GM21619 (cell line): ENCODE data around the gene GLIS1.

Experiments used
- ATAC-seq: cut with Tn5 transposase; IDR thresholded peaks from one replicate; pipeline ENCODE4 v1.9.1; 2021; ENCODE audit not compliant: unreplicated experiment

Gene GLIS1

DNA sequence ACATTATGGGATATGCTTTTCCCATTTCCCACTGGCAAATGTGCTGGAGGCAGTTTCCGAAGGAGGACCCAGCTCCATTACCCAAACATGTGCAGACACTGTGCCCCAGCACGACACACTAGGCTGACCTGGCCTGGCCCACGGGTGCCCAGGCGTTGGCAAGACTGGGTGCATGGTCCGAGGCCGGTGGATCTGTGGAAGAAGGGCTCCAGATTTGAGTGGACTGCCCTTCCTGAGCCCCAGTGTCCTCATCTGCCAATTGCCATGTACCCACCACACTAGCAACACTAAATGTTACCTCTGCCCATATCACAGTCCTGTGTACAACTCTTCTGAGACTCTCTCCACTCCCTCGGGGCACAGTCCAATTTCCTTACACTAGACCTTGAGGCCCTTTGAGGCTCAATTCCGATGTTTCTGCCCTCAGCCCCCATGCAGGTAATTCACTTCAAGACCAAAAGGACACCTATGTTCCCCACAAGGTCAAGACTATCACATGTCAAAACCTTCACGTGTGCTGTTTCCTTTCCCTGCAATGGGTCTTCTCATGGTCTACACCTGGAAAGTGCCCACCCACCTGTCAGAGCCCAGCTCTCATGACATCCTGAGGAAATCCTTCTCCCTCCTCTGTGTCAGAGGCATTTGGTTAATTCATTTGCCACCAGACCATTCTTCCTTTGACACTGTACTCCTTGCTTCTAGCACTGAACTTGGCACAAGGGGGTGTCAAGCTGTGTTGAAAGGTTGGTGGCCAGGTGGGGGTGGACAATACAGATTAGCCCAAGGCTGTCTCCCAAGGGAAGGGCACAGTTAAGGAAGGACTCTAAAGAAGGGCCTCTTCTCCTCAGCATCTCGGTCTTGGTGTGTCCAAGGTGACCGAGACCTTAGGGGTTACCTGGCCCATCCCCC is 154.8 kb downstream of the GLIS1 start:
- no peak for ATAC-seq

DNA sequence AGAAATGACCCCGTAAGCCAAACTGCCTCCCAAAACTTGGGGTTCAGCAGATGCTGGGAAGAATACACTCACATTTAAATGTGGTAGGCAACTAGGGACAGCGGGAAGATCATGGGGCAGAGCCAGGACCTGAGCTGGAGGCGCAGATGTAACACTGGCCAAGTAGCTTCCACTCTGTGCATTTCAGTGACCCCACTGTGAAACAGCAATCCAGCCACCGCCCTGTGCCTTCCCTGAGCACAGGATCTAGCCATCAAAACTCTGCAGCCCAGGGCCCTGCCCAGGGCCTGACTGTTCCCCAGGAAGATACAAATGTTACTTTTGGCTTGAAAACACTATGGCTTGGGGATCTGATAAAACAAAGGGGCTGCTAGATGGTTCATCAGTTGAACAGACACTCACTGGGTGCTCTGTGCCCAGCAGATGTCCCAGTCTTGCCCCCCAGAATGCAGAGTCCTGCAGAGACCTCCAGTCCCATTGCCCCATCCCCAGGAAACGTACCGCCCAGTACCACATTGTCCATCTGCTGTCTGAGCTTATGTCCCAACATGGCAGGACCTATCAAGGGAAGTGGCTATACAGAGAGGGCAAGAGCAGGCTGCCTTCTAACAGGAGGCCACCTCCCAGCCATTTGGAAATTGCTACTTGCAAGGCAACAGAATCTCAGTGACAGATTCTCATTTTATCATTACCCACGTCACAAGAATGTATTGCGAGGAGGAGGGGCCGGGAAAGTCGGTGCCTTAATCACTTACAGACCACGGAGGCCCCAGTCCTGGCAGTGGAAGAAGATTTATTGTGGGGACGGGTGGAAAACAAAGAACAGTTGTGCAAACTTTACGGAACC is 155.7 kb downstream of the GLIS1 start:
- ATAC-seq = no peak

DNA sequence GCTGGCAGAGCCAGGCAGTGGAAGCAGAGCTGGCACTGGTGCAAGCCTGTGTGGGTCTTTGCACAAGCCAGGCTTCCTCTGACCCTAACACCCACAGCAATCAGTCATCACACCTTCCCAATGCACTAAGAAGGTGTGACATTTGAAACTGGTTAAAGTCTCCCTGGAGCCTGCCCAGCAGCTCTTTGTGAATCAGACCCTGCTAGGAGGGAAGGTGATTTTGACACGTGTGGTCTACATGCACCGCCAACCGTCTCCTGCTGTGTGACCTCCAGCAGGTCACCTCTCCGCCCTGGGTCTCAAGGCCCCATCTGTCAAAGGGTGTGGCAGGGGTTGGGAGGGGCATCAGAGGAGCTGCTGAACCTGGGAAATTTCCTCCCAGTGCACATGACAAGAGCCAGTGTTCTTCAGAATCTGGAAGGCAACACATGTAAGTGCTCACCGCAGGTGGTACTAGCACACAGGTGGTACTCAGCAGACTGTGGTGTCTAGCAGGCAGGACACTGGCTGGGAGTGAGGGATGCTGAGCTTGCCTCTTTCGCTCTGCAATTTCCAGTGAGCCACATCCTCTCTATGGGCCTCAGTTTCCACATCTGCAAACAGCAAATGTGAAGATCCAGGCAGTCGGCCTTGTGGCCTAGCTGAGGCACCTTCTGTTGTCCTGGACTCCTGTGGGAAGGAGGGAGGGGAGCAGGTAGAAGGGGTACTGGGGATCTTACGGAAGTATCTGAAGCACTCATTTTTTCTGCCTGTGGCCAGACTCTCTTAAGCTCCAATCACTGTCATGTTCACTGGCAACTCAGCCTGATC is 156.5 kb downstream of the GLIS1 start:
- no peak for ATAC-seq

DNA sequence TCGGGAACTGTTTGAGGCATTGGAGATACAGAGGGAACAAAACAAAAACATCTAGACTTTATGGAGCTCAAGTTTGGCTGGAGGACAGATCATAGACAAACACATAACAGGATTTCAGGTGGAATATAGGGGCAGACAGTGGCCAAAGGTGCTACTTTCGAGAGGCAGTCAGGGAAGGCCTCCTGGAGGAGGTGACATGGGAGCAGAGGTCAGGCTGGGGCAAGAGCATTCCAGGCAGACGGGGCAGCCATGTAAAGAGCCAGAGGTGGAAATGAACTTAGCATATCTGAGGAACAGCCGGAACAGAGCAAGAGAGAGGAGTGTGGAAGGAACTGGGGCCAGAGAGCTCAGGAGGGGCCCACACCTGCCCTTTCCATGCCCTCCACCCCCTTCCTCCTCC is 157.5 kb downstream of the GLIS1 start:
- no peak for ATAC-seq

GRCh38 chr1:53580739-53581475 is 158.1 kb downstream of the GLIS1 start:
- no peak for ATAC-seq

GRCh38 chr1:53580009-53580400 is 159.0 kb downstream of the GLIS1 start:
- no peak for ATAC-seq

DNA sequence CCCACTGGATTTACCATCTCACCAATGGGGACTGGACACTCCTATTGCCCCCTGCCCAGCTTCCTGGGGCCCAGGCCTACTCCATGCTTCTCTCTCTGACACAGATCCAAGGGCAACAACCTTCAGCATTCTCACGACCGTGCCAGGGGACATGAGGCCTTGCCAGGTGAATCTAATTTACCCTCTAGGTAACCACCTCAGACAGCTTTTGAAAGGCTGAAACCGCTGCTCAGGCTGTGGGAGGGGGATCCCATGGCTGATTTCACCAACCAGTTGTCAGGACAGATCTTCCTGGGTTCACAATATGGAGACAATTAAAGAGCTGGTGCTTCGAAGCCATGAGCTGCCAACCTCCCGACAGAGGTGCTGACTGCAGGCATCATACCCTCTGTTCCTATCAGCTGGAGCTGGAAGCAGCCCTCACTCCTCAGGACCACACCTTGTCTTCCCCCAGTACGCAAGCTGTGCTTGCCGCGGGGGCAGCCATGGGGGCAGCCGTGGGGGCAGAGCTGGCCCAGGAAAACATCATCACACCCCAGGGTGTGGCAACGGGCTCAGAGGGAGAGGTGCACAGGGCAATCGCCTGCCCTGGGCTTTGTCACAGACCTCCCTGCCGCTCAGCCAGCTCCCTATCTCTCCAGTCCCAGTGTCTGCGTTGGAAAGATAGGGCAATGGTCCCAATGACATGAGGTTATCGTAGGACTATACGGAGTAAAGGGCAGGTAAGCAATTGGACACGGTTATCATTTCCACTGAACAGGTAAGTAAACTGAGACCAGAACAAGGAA is 159.5 kb downstream of the GLIS1 start:
- ATAC-seq = no peak

DNA sequence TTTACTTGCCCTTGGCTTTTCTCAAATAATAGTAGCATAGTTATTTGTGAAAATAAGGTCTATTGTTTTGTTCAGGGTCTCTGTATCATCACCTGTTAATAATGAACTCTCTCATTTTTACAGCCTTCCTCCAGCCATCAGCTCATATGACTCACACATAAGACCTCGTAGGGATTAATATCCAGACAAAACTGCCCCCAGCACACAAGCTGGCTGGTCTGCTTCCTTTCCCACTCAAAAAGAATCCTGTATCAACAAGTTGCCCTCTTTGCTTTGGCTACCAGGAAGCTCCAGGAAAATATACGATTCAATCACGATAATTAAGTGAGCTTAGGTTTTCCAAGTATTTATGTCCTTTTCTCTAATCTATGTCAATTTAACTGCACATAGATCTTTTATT is 160.6 kb downstream of the GLIS1 start:
- ATAC-seq = no peak

- ATAC-seq = no peak
Measured at GRCh38 chr1:53577761-53578100, 161.2 kb downstream of the GLIS1 start.

DNA sequence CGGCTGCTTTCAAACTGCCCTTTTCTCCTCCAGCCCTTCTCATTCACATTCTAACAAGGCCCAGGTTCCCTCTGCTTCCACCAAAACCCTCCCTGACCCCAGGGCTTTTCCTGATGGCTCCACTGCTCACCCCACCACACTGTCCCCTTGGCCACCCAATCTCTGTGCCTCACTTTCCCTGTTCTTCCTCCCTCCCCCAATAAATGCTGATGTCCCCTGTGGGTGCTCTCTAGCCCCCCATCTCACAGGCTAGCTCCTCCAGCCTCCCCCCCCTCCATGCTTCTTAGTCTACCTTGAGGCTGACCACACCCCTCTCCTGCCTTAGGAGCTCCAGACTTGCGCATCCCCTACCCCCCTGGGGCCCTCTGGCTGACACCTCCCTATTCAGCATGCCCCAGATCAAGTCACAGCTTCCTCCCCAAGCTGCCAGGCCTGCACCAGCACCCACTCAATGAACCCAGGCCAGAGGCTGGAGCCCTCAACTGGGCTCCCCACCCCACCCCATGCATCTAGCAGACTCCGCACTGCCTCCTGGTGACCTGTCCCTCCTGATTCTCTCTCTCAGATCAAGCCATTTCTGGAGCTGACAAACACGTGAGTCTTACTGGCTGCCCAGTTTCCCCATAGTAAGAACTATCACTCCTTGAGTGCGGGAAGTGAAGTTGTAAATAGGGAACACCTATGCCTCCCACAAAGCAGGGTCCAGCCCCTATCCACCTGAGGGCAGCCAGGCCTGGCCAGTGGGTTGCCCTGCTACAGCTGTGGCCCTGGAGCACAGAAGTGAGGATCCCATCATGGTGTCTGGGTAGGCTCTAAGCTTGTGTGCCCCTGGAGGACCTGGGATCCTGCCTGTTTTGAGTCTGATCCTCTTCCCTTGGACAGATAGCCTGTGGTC is 161.9 kb downstream of the GLIS1 start:
- ATAC-seq = no peak

- ATAC-seq = no peak
Measured at GRCh38 chr1:53576381-53576801, 162.6 kb downstream of the GLIS1 start.

GRCh38 chr1:53575955-53576320 is 163.0 kb downstream of the GLIS1 start:
- ATAC-seq = no peak

DNA sequence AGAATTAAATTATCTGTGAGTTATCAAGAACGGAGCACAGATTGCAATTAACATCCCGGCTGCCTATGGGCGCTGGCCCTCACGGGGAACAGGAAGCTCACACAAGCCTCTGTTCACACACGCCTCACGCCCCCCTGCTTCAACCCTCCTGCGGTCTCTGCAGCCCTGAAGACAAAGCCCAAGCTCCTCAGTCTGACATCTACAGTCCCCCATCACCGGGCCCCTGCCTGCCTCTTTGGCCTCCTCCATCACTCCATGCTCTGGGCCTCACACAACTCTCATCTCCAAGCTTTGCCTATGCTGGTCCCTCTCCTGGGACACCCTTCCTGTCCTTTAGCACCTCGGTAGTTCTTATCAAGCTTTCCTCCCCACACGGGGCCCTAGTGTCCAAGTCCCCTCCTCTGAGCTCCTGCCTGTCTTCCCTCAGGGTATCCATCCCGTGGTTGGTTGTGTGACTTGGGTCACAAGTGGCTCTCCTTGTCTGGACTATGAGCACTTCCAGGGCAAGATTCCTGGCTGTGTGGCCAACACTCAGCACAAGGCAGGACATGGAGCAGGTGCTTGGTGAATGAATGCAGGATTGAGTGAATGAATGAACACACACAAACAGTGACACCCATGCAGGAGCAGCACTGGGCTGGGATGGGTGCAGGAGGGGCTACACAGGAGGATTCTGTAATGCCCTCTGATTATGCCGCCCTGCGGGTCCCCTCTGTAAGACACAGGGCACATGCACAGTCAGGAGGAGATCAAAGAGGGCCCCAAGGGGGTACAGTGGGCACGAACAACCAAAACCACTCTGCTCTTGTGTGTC is 163.6 kb downstream of the GLIS1 start:
- ATAC-seq = no peak

DNA sequence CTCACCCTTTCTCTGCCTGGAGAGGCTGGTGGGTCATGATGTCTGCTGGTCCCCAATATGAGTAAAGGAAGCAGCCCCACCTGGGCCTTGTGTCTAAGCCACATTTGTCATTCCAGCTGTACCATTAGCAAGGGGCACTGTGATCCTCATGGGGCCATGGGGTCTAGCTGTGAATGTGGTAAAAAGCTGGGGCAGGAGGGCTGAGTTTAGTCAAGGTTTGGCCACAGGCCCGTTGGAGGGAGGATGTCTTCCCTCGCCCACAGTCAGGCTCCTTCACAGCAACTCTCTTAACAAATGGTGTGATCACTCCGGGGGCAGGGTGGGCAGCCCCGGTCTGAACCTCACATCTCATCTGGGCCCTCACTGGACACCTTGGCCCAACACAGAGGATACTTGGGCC is 164.3 kb downstream of the GLIS1 start:
- no peak for ATAC-seq

DNA sequence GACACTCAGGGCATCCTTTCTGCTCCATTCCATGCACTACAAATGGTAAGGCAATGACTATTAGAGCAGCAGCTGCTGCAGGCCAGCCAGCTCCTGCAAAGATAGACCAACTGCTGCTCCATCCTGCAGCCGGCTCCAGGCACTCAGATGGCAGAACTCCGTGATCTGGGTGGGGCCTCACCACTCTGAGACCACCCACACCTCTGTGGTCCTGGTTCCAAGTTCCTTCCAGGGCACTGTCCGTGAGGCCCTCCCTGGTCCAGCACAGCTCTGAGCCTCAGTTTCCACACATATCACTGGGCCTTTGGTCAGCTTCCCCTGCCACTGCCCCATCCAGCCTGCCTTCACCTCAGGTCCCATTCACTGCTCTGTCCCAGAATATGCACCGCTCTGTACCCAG is 165.0 kb downstream of the GLIS1 start:
- ATAC-seq = no peak

- ATAC-seq = no peak
Measured at GRCh38 chr1:53573522-53573921, 165.4 kb downstream of the GLIS1 start.

GRCh38 chr1:53572815-53573173 is 166.2 kb downstream of the GLIS1 start:
- no peak for ATAC-seq
